ENCODE results near the gene ZNF778. TPM values are rescaled to one million over a fixed set of nuclear protein-coding genes. Genes with fewer than 3 reads are reported as not detected.

The ZNF778 gene
- total and polyA plus RNA-seq, 2 of the 13 experiments (the other 11 are each of a cell fraction or from before 2014, with no cell fraction given) = 3.8 to 7.2 TPM

- no peak for TF ChIP-seq ARID2 (CRISPR knock-in tag; IDR thresholded peaks at IDR 0.05; ENCODE audit: borderline replicate concordance)
- TF ChIP-seq ZNF383 (CRISPR knock-in tag; IDR thresholded peaks at IDR 0.05; ENCODE audit: borderline replicate concordance) = no peak
- TF ChIP-seq MED13 (CRISPR knock-in tag; IDR thresholded peaks at IDR 0.05) = no peak
- TF ChIP-seq SRSF4 (IDR thresholded peaks at IDR 0.05; ENCODE audit: low read depth, low read length, poor library complexity, severe bottlenecking) = no peak
- TF ChIP-seq KAT8 (CRISPR knock-in tag; IDR thresholded peaks at IDR 0.05) = peak; percentile 84
- no peak for TF ChIP-seq PTBP1 (IDR thresholded peaks at IDR 0.05; ENCODE audit: low read depth, low read length, poor library complexity, severe bottlenecking)
- no peak for TF ChIP-seq ZNF33A (CRISPR knock-in tag; IDR thresholded peaks at IDR 0.05; ENCODE audit: borderline replicate concordance)
- TF ChIP-seq DZIP1 (CRISPR knock-in tag; IDR thresholded peaks at IDR 0.05) = peak; percentile 79; the same call in 1 of the 2 replicates
- TF ChIP-seq ZNF747 (CRISPR knock-in tag; IDR thresholded peaks at IDR 0.05; ENCODE audit: borderline replicate concordance) = peak; percentile 65; the same call in 1 of the 2 replicates
- TF ChIP-seq IRF2 (CRISPR knock-in tag; IDR thresholded peaks at IDR 0.05) = peak; percentile 77
- no peak for TF ChIP-seq ZBTB25 (CRISPR knock-in tag; IDR thresholded peaks at IDR 0.05)
- TF ChIP-seq SALL1 (CRISPR knock-in tag; IDR thresholded peaks at IDR 0.05) = peak; percentile 18
- no peak; the same call in 1 of the 2 replicates for TF ChIP-seq ZNF879 (CRISPR knock-in tag; IDR thresholded peaks at IDR 0.05)
- TF ChIP-seq POLR2G (IDR thresholded peaks at IDR 0.05; ENCODE audit: low read depth, low read length) = peak; percentile 70
- TF ChIP-seq ZBTB7A (CRISPR knock-in tag; IDR thresholded peaks at IDR 0.05) = peak; percentile 77
- no peak; the same call in 1 of the 2 replicates for TF ChIP-seq ZNF614 (CRISPR knock-in tag; IDR thresholded peaks at IDR 0.05; ENCODE audit: borderline replicate concordance)
- TF ChIP-seq CREB1 (IDR thresholded peaks at IDR 0.05) = no peak
- TF ChIP-seq CREB1 (CRISPR knock-in tag; IDR thresholded peaks at IDR 0.05) = no peak
- peak; percentile 94 for TF ChIP-seq CBX1 (IDR thresholded peaks at IDR 0.05; ENCODE audit: low read depth)
- TF ChIP-seq, protein P1, sequence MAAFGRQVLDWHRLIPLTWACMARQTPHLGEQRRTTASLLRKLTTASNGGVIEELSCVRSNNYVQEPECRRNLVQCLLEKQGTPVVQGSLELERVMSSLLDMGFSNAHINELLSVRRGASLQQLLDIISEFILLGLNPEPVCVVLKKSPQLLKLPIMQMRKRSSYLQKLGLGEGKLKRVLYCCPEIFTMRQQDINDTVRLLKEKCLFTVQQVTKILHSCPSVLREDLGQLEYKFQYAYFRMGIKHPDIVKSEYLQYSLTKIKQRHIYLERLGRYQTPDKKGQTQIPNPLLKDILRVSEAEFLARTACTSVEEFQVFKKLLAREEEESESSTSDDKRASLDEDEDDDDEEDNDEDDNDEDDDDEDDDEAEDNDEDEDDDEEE (CRISPR knock-in tag; IDR thresholded peaks at IDR 0.05) = no peak
- no peak for TF ChIP-seq FLYWCH1 (CRISPR knock-in tag; IDR thresholded peaks at IDR 0.05)
- no peak; the same call in 1 of the 2 replicates for TF ChIP-seq NR2C2 (CRISPR knock-in tag; IDR thresholded peaks at IDR 0.05; ENCODE audit: borderline replicate concordance)
- TF ChIP-seq ZNF44 (CRISPR knock-in tag; IDR thresholded peaks at IDR 0.05) = peak; percentile 86; the same call in 1 of the 2 replicates
- no peak for TF ChIP-seq HNF4G (IDR thresholded peaks at IDR 0.05; ENCODE audit: borderline replicate concordance, low read depth, low read length)
- TF ChIP-seq HNF4G (CRISPR knock-in tag; IDR thresholded peaks at IDR 0.05; ENCODE audit: borderline replicate concordance, low read depth) = no peak
- no peak; the same call in 1 of the 2 replicates for TF ChIP-seq ZBTB21 (CRISPR knock-in tag; IDR thresholded peaks at IDR 0.05)
- no peak for TF ChIP-seq KDM1A (CRISPR knock-in tag; IDR thresholded peaks at IDR 0.05)
These were observed 29.6 kb downstream of the ZNF778 start (continued) for GRCh38 chr16:89246903-89247733.

Data from HepG2 (cell line).